CD4-positive, alpha-beta T cell (primary cell): Measurements from ENCODE around the gene SH3RF3. TPM values are rescaled to one million over a fixed set of nuclear protein-coding genes. Genes with fewer than 3 reads are reported as not detected.

ENCODE experiments used
- ATAC-seq: fragments of 200-7000 bp; cut with Tn5 transposase; one replicate; pipeline ENCODE4 v1.10.0; 2022; ENCODE audit warnings: mild to moderate bottlenecking; ENCODE audit not compliant: poor library complexity
- CTCF ChIA-PET: fragments of 350-600 bp; sonication (Branson Sonifier 250); formaldehyde crosslinking; loops from one replicate; lab custom pipeline; 2021; ENCODE audit warnings: antibody characterized with exemption, inconsistent platforms; lab: Charles Lee
- POLR2A ChIA-PET: fragments of 350-600 bp; sonication (Branson Sonifier 250); formaldehyde crosslinking; loops from one replicate; lab custom pipeline; 2021; ENCODE audit warnings: antibody characterized with exemption, inconsistent platforms; lab: Charles Lee
- DNase-seq, 14 experiments: peaks; one replicate each; pipeline ENCODE4 v3.0.0-alpha.2; 2013 to 2020; ENCODE audit warnings: mixed read lengths in 2 of 14
- H3K27ac ChIP-seq, 2 donors: one replicate each; pipeline versions ENCODE4 v1.5.1 to v1.7.0; 2013; ENCODE audit warnings: low read length in 2 of 2, low read depth in 1 of 2, mild to moderate bottlenecking in 1 of 2
- H3K27me3 ChIP-seq, 2 experiments: 1 replicate in 1 of 2; 2 replicates in 1 of 2; pipeline versions ENCODE4 v1.6.1 to v1.7.0; 2013; ENCODE audit warnings: low read length in 2 of 2, control low read depth in 1 of 2, mild to moderate bottlenecking in 1 of 2, moderate library complexity in 1 of 2; ENCODE audit not compliant: insufficient read depth in 2 of 2, control insufficient read depth in 1 of 2
- H3K36me3 ChIP-seq: one replicate; pipeline ENCODE4 v1.6.1; 2013; ENCODE audit warnings: low read length, control low read depth; ENCODE audit not compliant: insufficient read depth
- H3K4me1 ChIP-seq: one replicate; pipeline ENCODE4 v1.6.1; 2013; ENCODE audit warnings: low read length, control low read depth; ENCODE audit not compliant: insufficient read depth
- H3K4me3 ChIP-seq: one replicate; pipeline ENCODE4 v1.5.1; 2013; ENCODE audit warnings: mild to moderate bottlenecking, low read length, moderate library complexity
- H3K9me3 ChIP-seq, 2 experiments: 1 replicate in 1 of 2; 2 replicates in 1 of 2; pipeline versions ENCODE4 v1.6.1 to v1.7.0; 2013; ENCODE audit warnings: low read length in 2 of 2, mild to moderate bottlenecking in 2 of 2, control low read depth in 1 of 2, moderate library complexity in 1 of 2; ENCODE audit not compliant: control insufficient read depth in 1 of 2, insufficient read depth in 1 of 2
- H3K27ac Mint-ChIP-seq: one replicate; pipeline ENCODE4 v1.8.0; 2020; ENCODE audit warnings: mixed read lengths
- H3K27me3 Mint-ChIP-seq: one replicate; pipeline ENCODE4 v1.8.0; 2021; ENCODE audit warnings: mixed read lengths
- H3K36me3 Mint-ChIP-seq: one replicate; pipeline ENCODE4 v1.8.0; 2021; ENCODE audit warnings: low read depth, mixed read lengths
- H3K4me1 Mint-ChIP-seq: one replicate; pipeline ENCODE4 v1.8.0; 2021; ENCODE audit warnings: low read depth, mixed read lengths
- H3K4me3 Mint-ChIP-seq: one replicate; pipeline ENCODE4 v1.8.0; 2020; ENCODE audit warnings: mild to moderate bottlenecking, mixed read lengths
- H3K9me3 Mint-ChIP-seq: one replicate; pipeline ENCODE4 v1.8.0; 2020; ENCODE audit warnings: mixed read lengths
- intact Hi-C, 2 experiments: fragments of 100-400 bp; cut with DNase I in 1 of 2; cut with micrococcal nuclease in 1 of 2; formaldehyde crosslinking; loops; one replicate each; pipeline versions ENCODE4 v1.15.1 to v1.9.0; 2023 to 2025; cut with DNase I, micrococcal nuclease
- total RNA-seq, 174 experiments: library from RNA in 2 of 174; stranded (reverse) in 2 of 174; gene quantifications; one replicate each; pipeline ENCODE4 v1.2.3 and lab custom pipeline; 2021 to 2026
- TF ChIP-seq, protein P1 (sequence below): fragments of 200-600 bp; IDR thresholded peaks from one replicate; pipeline ENCODE4 v1.8.0; 2022; ENCODE audit warnings: antibody characterized with exemption, mild to moderate bottlenecking

The SH3RF3 gene
- total RNA-seq, 2 experiments from 2014 or later = 5.2 to 5.9 TPM

GRCh38 chr2:109387778-109388469, 258.9 kb downstream of the SH3RF3 start:
- no peaks in the 10 kb centered on the region for H3K4me1 Mint-ChIP-seq
- H3K36me3 Mint-ChIP-seq = no peaks in the 10 kb centered on the region
- no peak overlapping the region for H3K27ac Mint-ChIP-seq
- POLR2A ChIA-PET = no interaction called here
- DNase-seq = no peak
- Histone ChIP-seq H3K36me3 (no peaks in the 10 kb centered on the region), H3K4me3 (no peak overlapping the region), H3K27ac (no peak overlapping the region), H3K9me3 (peaks cover 0 to 4% of the 10 kb centered on the region in 2 experiments), H3K27me3 (no peaks in the 10 kb centered on the region), H3K4me1 (no peaks in the 10 kb centered on the region)
- H3K27me3 Mint-ChIP-seq = no peaks in the 10 kb centered on the region
- H3K4me3 Mint-ChIP-seq = no peak overlapping the region
- TF ChIP-seq, protein P1, sequence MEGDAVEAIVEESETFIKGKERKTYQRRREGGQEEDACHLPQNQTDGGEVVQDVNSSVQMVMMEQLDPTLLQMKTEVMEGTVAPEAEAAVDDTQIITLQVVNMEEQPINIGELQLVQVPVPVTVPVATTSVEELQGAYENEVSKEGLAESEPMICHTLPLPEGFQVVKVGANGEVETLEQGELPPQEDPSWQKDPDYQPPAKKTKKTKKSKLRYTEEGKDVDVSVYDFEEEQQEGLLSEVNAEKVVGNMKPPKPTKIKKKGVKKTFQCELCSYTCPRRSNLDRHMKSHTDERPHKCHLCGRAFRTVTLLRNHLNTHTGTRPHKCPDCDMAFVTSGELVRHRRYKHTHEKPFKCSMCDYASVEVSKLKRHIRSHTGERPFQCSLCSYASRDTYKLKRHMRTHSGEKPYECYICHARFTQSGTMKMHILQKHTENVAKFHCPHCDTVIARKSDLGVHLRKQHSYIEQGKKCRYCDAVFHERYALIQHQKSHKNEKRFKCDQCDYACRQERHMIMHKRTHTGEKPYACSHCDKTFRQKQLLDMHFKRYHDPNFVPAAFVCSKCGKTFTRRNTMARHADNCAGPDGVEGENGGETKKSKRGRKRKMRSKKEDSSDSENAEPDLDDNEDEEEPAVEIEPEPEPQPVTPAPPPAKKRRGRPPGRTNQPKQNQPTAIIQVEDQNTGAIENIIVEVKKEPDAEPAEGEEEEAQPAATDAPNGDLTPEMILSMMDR = no peak
- CTCF ChIA-PET = no interaction called here
- H3K9me3 Mint-ChIP-seq = no peaks in the 10 kb centered on the region
- intact Hi-C loops = no loop called here
- ATAC-seq = no peak

DNA sequence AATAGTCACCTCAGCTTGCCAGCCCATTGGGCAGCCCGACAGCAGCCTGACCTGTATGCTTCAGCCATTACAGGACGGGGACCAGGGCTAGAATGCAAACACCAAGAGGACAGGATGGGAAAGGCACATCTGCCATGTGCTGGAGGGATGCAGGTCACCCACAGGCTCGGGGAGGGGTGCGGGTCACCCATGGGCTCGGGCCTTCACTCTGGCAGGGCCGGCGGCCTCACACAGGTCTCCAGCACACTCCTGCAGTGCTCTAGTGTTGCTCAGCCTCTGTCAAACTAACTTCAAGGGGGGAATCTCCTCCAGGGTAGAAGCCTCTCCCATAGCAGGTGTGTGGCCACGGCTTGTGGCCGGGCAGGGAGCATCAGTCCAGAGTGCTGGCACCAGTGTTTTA, 262.2 kb downstream of the SH3RF3 start:
- peaks cover 0 to 4% of the 10 kb centered on the region in 2 experiments for H3K9me3 ChIP-seq
- ATAC-seq = no peak
- no peaks in the 10 kb centered on the region for H3K36me3 Mint-ChIP-seq
- H3K27ac ChIP-seq = no peak overlapping the region
- no peak overlapping the region for H3K4me3 ChIP-seq
- intact Hi-C loops = no loop called here
- POLR2A ChIA-PET = no interaction called here
- H3K27me3 ChIP-seq = no peaks in the 10 kb centered on the region
- no peak for DNase-seq
- H3K27me3 Mint-ChIP-seq = no peaks in the 10 kb centered on the region
- H3K36me3 ChIP-seq = no peaks in the 10 kb centered on the region
- no peaks in the 10 kb centered on the region for H3K9me3 Mint-ChIP-seq
- CTCF ChIA-PET = no interaction called here
- TF ChIP-seq, protein P1 = no peak
- H3K4me1 ChIP-seq = no peaks in the 10 kb centered on the region
- H3K27ac Mint-ChIP-seq = no peak overlapping the region
- peaks cover 8% of the 10 kb centered on the region for H3K4me1 Mint-ChIP-seq
- no peak overlapping the region for H3K4me3 Mint-ChIP-seq

DNA sequence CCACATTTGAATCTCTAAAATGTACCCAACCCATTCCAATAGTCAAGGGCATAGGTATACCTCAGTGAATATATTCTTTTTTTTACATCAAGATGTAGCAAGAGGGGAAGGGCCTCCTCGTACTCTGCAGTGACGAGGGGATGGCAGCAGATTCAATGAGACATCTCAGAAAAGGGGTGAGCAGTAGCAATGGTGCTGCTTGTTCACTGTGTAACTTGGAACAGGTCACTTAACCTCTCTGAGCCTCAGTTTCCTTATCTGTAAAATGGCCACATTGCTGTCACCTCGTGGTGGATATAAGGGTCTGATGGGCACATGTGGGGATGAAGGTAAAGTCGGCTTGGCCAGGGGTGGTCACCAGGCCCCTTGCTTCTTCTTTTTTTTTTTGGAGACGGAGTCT, 263.1 kb downstream of the SH3RF3 start:
- Mint-ChIP-seq H3K36me3 (no peaks in the 10 kb centered on the region), H3K27ac (no peak overlapping the region), H3K27me3 (no peaks in the 10 kb centered on the region), H3K4me3 (no peak overlapping the region), H3K9me3 (no peaks in the 10 kb centered on the region), H3K4me1 (peaks cover 17% of the 10 kb centered on the region)
- TF ChIP-seq, protein P1 = no peak
- ATAC-seq = no peak
- ChIA-PET CTCF (no interaction called here), POLR2A (no interaction called here)
- H3K4me1 ChIP-seq = no peaks in the 10 kb centered on the region
- H3K36me3 ChIP-seq = no peaks in the 10 kb centered on the region
- H3K27me3 ChIP-seq = no peaks in the 10 kb centered on the region
- intact Hi-C loops = no loop called here
- DNase-seq = no peak
- peaks cover 0 to 3% of the 10 kb centered on the region in 2 experiments for H3K9me3 ChIP-seq
- no peak overlapping the region for H3K27ac ChIP-seq
- H3K4me3 ChIP-seq = no peak overlapping the region
